GM23338 (cell line): Measurements from ENCODE around the gene FSTL3.

ENCODE experiments used
- CTCF ChIP-seq, 2 experiments: fragments of 200-600 bp in 1 of 2; sonication (generic) in 1 of 2; conservative IDR thresholded peaks; 2 replicates each; pipeline versions ENCODE4 v1.5.1 to v1.6.1; 2016 to 2017; ENCODE audit warnings: antibody characterized with exemption in 2 of 2, low read depth in 2 of 2, mild to moderate bottlenecking in 2 of 2, moderate library complexity in 1 of 2
- EZH2 ChIP-seq: fragments of 200-600 bp; sonication (generic); IDR thresholded peaks from one replicate; pipeline ENCODE4 v1.8.0; 2017; ENCODE audit warnings: antibody characterized with exemption, mild to moderate bottlenecking, low read depth; ENCODE audit not compliant: unreplicated experiment
- EZH2phosphoT487 ChIP-seq: fragments of 200-600 bp; sonication (generic); IDR thresholded peaks from one replicate; pipeline ENCODE4 v1.8.1; 2018; ENCODE audit warnings: antibody characterized with exemption; ENCODE audit not compliant: unreplicated experiment
- STAT1 ChIP-seq: IDR thresholded peaks from one replicate; pipeline ENCODE4 v1.6.1; 2016; ENCODE audit warnings: antibody characterized with exemption; ENCODE audit not compliant: unreplicated experiment

DNA sequence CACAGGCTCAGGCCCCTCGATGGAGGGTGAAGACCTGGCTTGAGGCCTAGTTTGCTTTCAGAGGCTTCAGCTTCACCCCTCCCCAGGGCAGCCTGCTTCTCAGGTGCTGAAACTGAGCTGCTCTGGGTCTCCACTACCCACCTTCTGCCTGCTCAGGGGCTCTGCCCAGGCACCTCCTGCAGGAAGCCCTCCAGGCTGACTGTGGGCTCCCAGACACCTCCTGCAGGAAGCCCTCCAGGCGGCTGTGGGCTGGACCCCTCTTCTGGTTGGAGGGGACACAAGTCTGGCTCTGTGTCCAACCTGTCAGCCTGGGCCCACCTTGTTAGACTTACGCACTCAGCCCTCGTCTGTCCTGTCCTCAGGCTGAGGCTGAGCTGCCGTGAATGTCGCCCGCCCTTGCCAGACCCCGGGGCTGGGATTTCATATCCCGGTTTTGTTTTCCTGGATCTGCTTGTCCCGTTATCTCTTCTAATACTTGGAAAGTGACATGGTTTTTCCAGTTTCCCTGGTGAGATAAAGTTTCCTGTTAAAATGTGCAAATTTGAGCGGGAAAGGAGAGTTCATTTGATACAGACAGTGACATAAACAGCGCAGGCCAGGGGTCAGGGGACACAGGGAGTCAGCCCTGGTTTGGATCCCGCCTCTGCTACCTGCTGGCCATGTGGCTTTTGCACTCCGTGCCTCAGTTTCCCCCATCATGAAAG lies 53.9 kb downstream of the FSTL3 start:
- no peak for TF ChIP-seq CTCF (conservative IDR thresholded peaks at IDR 0.05; ENCODE audit: low read depth in 2 of 2)
- TF ChIP-seq EZH2 = no peak
- no peak for TF ChIP-seq EZH2phosphoT487
- no peak for TF ChIP-seq STAT1
